HepG2 (cell line): Measurements from ENCODE around the gene ALPK1. TPM values are rescaled to one million over a fixed set of nuclear protein-coding genes. Genes with fewer than 3 reads are reported as not detected.

ENCODE experiments used
- ATAC-seq: fragments of 200-7000 bp; cut with Tn5 transposase; 3 replicates; pipeline ENCODE4 v1.9.1; 2020; ENCODE audit warnings: mild to moderate bottlenecking, moderate library complexity
- BruUV-seq: library from RNA; stranded (reverse); fragments of 400-500 nt; replicated peaks from 2 replicates; lab custom pipeline; 2021; lab: Mats Ljungman, UMichigan
- CTCF ChIA-PET: fragments of 300-600 bp; formaldehyde crosslinking; extraction: SDS; loops from one replicate; lab custom pipeline; 2021; ENCODE audit warnings: low total read pairs, inconsistent platforms, low intra/inter-chr PET ratio; lab: Yijun Ruan, JAX
- POLR2A ChIA-PET: fragments of 350-600 bp; sonication (Branson Sonifier 250); formaldehyde crosslinking; loops from one replicate; lab custom pipeline; 2020; ENCODE audit warnings: antibody characterized with exemption, inconsistent platforms; lab: Yijun Ruan, JAX
- DNase-seq: peaks from one replicate; pipeline ENCODE4 v3.0.0-alpha.2; 2015; ENCODE audit warnings: low spot score
- FAIRE-seq: peaks from 3 replicates; lab custom pipeline; 2011; peaks lifted over from hg19 to GRCh38; lab: Jason Lieb, UNC
- H2AFZ ChIP-seq: one replicate; pipeline ENCODE4 v1.6.1; 2011; ENCODE audit warnings: low read length, inconsistent platforms
- H3K27ac ChIP-seq: fragments of 300-600 bp; 3 replicates; pipeline ENCODE4 v1.8.0; 2011; ENCODE audit warnings: mixed run types, mild to moderate bottlenecking, mixed read lengths, low read length, inconsistent platforms; ENCODE audit not compliant: insufficient read depth; ENCODE audit errors: extremely low read length
- H3K27me3 ChIP-seq, 2 experiments: fragments of 200-600 bp in 1 of 2; 2 replicates in 1 of 2; 3 replicates in 1 of 2; pipeline versions ENCODE4 v1.6.0 to v1.8.0; 2011; ENCODE audit warnings: low read length in 2 of 2, mild to moderate bottlenecking in 2 of 2, moderate library complexity in 2 of 2, inconsistent platforms in 1 of 2; ENCODE audit not compliant: insufficient read depth in 2 of 2, control insufficient read depth in 1 of 2
- H3K36me3 ChIP-seq, 2 experiments: fragments of 200-600 bp in 1 of 2; replicated peaks in 1 of 2; 2 replicates in 1 of 2; 3 replicates in 1 of 2; pipeline versions ENCODE4 v1.5.1 to v1.8.0; 2011; ENCODE audit warnings: low read length in 2 of 2, inconsistent platforms in 1 of 2; ENCODE audit not compliant: insufficient read depth in 2 of 2, control insufficient read depth in 1 of 2
- H3K4me1 ChIP-seq: 2 replicates; pipeline ENCODE4 v1.5.1; 2012; ENCODE audit warnings: low read length, inconsistent platforms; ENCODE audit not compliant: insufficient read depth
- H3K4me2 ChIP-seq: 2 replicates; pipeline ENCODE4 v1.6.0; 2011; ENCODE audit warnings: low read depth, low read length, inconsistent platforms
- H3K4me3 ChIP-seq, 3 experiments: fragments of 200-600 bp in 1 of 3; sonication (generic), shearing (Covaris generic) in 1 of 3; replicated peaks in 1 of 3; 2 replicates each; pipeline ENCODE4 v1.5.1; 2011 to 2016; ENCODE audit warnings: low read length in 3 of 3, inconsistent platforms in 2 of 3, low read depth in 2 of 3, mild to moderate bottlenecking in 2 of 3, control low read depth in 1 of 3, mixed read lengths in 1 of 3; ENCODE audit not compliant: insufficient read depth in 1 of 3
- H3K79me2 ChIP-seq: one replicate; pipeline ENCODE4 v1.6.1; 2011; ENCODE audit warnings: low read length, inconsistent platforms; ENCODE audit not compliant: insufficient read depth
- H3K9ac ChIP-seq: 2 replicates; pipeline ENCODE4 v1.6.0; 2011; ENCODE audit warnings: mild to moderate bottlenecking, low read depth, low read length, inconsistent platforms; ENCODE audit not compliant: insufficient read depth
- H3K9me3 ChIP-seq: 2 replicates; pipeline ENCODE4 v1.5.1; 2012; ENCODE audit warnings: mild to moderate bottlenecking, low read length
- H4K20me1 ChIP-seq: 2 replicates; pipeline ENCODE4 v1.6.0; 2011; ENCODE audit warnings: inconsistent platforms, mild to moderate bottlenecking, low read length, moderate library complexity; ENCODE audit not compliant: insufficient read depth
- ARID2 ChIP-seq: sonication (generic); formaldehyde crosslinking; IDR thresholded peaks from 2 replicates; pipeline ENCODE4 v1.8.1; 2022; ENCODE audit warnings: mild to moderate bottlenecking, missing genetic modification reagents, borderline replicate concordance
- HCFC1 ChIP-seq: fragments of 150-350 bp; IDR thresholded peaks from 2 replicates; pipeline ENCODE4 v1.6.1; 2014; ENCODE audit warnings: low read depth, low read length
- NFATC3 ChIP-seq: sonication (generic); formaldehyde crosslinking; IDR thresholded peaks from 2 replicates; pipeline ENCODE4 v1.5.1; 2020; ENCODE audit warnings: mild to moderate bottlenecking, missing genetic modification reagents
- NFIC ChIP-seq: IDR thresholded peaks from 2 replicates; pipeline ENCODE4 v1.6.1; 2012; ENCODE audit warnings: mild to moderate bottlenecking, low read length, inconsistent platforms
- PAF1 ChIP-seq: IDR thresholded peaks from 2 replicates; pipeline ENCODE4 v1.6.1; 2016; ENCODE audit warnings: missing genetic modification reagents, missing compliant biosample characterization
- RBM22 ChIP-seq: fragments of 200-400 bp; formaldehyde crosslinking; optimal IDR thresholded peaks from 2 replicates; pipeline ENCODE3; 2017; ENCODE audit warnings: mild to moderate bottlenecking, low read length, moderate library complexity
- RBM39 ChIP-seq: fragments of 200-400 bp; formaldehyde crosslinking; IDR thresholded peaks from one replicate; pipeline ENCODE4 v1.6.1; 2018; ENCODE audit warnings: antibody characterized with exemption, mild to moderate bottlenecking, low read depth, low read length; ENCODE audit not compliant: poor library complexity, severe bottlenecking
- SATB2 ChIP-seq: sonication (generic); formaldehyde crosslinking; IDR thresholded peaks from 2 replicates; pipeline ENCODE4 v1.5.0; 2020; ENCODE audit warnings: missing genetic modification reagents
- SMARCC2 ChIP-seq: fragments of 450-650 bp; IDR thresholded peaks from 2 replicates; pipeline ENCODE4 v1.6.1; 2017; ENCODE audit warnings: antibody characterized with exemption, mild to moderate bottlenecking
- TEAD2 ChIP-seq: sonication (generic); formaldehyde crosslinking; IDR thresholded peaks from 2 replicates; pipeline ENCODE4 v1.9.0; 2021; ENCODE audit warnings: missing genetic modification reagents
- XRCC5 ChIP-seq: fragments of 200-400 bp; formaldehyde crosslinking; optimal IDR thresholded peaks from 2 replicates; pipeline ENCODE3; 2017; ENCODE audit warnings: mild to moderate bottlenecking, low read length
- ZFAT ChIP-seq: sonication (generic); formaldehyde crosslinking; conservative IDR thresholded peaks from 2 replicates; pipeline ENCODE4 v1.8.1; 2023; ENCODE audit warnings: missing genetic modification reagents, inconsistent platforms
- ZNF138 ChIP-seq: sonication (generic); formaldehyde crosslinking; IDR thresholded peaks from 2 replicates; pipeline ENCODE4 v1.5.0; 2020; ENCODE audit warnings: mild to moderate bottlenecking, low read depth, missing genetic modification reagents
- in situ Hi-C: cut with HindIII; loops from 2 replicates; pipeline ENCODE4 v1.10.0; 2017; ENCODE audit warnings: low pct_unique_long_range_greater_than_20kb; ENCODE audit not compliant: extremely low pct_ligation_motif_present
- intact Hi-C: fragments of 100-400 bp; cut with micrococcal nuclease; formaldehyde crosslinking; loops from one replicate; pipeline ENCODE4 v1.10.0; 2022; ENCODE audit not compliant: unreplicated experiment
- polyA plus RNA-seq, 8 experiments: library from polyadenylated mRNA; depleted of rRNA in 3 of 8; stranded (reverse) in 7 of 8; unstranded in 1 of 8; fragments of >200 nt; fragmentation: Illumina TruSeq in 4 of 8; extraction: Trizol in 4 of 8; gene quantifications; 2 replicates each; pipeline versions ENCODE4 v1.2.1 to v1.2.3, GENCODE V29; 2011 to 2016; ENCODE audit warnings: low read depth in 4 of 8, missing spikeins in 1 of 8, mixed read lengths in 1 of 8; ENCODE audit not compliant: insufficient read depth in 1 of 8
- total RNA-seq, 5 experiments: library from RNA; depleted of rRNA; stranded (reverse); fragments of >200 nt; fragmentation: Illumina TruSeq; extraction: Trizol; gene quantifications; 2 replicates each; pipeline ENCODE4 v1.2.3, GENCODE V29; 2016; ENCODE audit warnings: low read depth in 1 of 5
- TF ChIP-seq, protein P1 (sequence below): sonication (generic); formaldehyde crosslinking; IDR thresholded peaks from 2 replicates; pipeline ENCODE4 v1.4.0; 2020; ENCODE audit warnings: missing genetic modification reagents
- TF ChIP-seq, protein P2 (sequence below): sonication (generic); formaldehyde crosslinking; IDR thresholded peaks from 2 replicates; pipeline ENCODE4 v1.5.0; 2020; ENCODE audit warnings: mild to moderate bottlenecking, low read depth, missing genetic modification reagents, borderline replicate concordance
- TF ChIP-seq, protein P3 (sequence below): sonication (generic); formaldehyde crosslinking; IDR thresholded peaks from 2 replicates; pipeline ENCODE4 v1.4.0; 2020; ENCODE audit warnings: missing genetic modification reagents, borderline replicate concordance

ALPK1 gene
- total and polyA plus RNA-seq, 2 of the 13 experiments (the other 11 are each of a cell fraction or from before 2014, with no cell fraction given), result 0.61 to 1.3 TPM

DNA sequence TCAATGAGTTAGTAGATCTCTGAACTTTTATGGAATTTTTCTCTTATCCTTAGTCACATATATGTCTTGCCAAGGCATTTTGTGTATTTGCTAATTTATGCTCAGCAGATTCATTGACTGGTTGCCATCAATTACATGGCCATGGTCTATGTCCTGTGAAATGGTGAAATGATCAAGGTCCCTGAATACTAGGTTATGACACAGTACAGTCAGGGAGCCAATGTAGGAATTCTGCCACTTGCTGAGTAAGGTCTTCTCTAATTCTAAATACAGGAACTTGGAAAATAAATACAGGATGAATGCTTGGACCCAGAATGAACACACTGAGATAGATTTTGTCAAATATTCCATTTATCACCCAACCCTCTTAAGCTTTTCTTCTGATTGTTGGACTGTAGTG is 35.2 kb downstream of the ALPK1 start:
- no TSS peak for BruUV-seq
- Histone ChIP-seq H3K36me3 (no peaks in the 10 kb centered on the region), H3K4me3 (no peak overlapping the region), H4K20me1 (no peaks in the 10 kb centered on the region), H3K4me1 (no peaks in the 10 kb centered on the region), H3K79me2 (no peaks in the 10 kb centered on the region), H3K27ac (no peak overlapping the region), H2AFZ (no peak overlapping the region), H3K9ac (no peak overlapping the region), H3K9me3 (no peaks in the 10 kb centered on the region), H3K27me3 (no peaks in the 10 kb centered on the region), H3K4me2 (no peak overlapping the region)
- intact Hi-C loops, result no loop called here
- ChIA-PET CTCF (no interaction called here), POLR2A (no interaction called here)
- ATAC-seq (no peak), FAIRE-seq (no peak), DNase-seq (no peak)
- in situ Hi-C loops, result loop anchor here (25.0 kb wide), 2 partner anchors 430 to 605 kb away; no protein-coding TSS in a partner anchor
- TF ChIP-seq XRCC5 (no peak), TEAD2 (no peak), NFIC (no peak), ZNF138 (CRISPR knock-in tag) (no peak), NFATC3 (CRISPR knock-in tag) (no peak), RBM39 (no peak), HCFC1 (no peak), SATB2 (CRISPR knock-in tag) (no peak), SMARCC2 (no peak), PAF1 (no peak), ARID2 (CRISPR knock-in tag) (no peak), ZFAT (CRISPR knock-in tag) (no peak), RBM22 (no peak)
- TF ChIP-seq, protein P1, sequence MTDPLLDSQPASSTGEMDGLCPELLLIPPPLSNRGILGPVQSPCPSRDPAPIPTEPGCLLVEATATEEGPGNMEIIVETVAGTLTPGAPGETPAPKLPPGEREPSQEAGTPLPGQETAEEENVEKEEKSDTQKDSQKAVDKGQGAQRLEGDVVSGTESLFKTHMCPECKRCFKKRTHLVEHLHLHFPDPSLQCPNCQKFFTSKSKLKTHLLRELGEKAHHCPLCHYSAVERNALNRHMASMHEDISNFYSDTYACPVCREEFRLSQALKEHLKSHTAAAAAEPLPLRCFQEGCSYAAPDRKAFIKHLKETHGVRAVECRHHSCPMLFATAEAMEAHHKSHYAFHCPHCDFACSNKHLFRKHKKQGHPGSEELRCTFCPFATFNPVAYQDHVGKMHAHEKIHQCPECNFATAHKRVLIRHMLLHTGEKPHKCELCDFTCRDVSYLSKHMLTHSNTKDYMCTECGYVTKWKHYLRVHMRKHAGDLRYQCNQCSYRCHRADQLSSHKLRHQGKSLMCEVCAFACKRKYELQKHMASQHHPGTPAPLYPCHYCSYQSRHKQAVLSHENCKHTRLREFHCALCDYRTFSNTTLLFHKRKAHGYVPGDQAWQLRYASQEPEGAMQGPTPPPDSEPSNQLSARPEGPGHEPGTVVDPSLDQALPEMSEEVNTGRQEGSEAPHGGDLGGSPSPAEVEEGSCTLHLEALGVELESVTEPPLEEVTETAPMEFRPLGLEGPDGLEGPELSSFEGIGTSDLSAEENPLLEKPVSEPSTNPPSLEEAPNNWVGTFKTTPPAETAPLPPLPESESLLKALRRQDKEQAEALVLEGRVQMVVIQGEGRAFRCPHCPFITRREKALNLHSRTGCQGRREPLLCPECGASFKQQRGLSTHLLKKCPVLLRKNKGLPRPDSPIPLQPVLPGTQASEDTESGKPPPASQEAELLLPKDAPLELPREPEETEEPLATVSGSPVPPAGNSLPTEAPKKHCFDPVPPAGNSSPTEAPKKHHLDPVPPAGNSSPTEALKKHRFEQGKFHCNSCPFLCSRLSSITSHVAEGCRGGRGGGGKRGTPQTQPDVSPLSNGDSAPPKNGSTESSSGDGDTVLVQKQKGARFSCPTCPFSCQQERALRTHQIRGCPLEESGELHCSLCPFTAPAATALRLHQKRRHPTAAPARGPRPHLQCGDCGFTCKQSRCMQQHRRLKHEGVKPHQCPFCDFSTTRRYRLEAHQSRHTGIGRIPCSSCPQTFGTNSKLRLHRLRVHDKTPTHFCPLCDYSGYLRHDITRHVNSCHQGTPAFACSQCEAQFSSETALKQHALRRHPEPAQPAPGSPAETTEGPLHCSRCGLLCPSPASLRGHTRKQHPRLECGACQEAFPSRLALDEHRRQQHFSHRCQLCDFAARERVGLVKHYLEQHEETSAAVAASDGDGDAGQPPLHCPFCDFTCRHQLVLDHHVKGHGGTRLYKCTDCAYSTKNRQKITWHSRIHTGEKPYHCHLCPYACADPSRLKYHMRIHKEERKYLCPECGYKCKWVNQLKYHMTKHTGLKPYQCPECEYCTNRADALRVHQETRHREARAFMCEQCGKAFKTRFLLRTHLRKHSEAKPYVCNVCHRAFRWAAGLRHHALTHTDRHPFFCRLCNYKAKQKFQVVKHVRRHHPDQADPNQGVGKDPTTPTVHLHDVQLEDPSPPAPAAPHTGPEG (CRISPR knock-in tag), result no peak
- TF ChIP-seq, protein P2, sequence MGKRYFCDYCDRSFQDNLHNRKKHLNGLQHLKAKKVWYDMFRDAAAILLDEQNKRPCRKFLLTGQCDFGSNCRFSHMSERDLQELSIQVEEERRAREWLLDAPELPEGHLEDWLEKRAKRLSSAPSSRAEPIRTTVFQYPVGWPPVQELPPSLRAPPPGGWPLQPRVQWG (CRISPR knock-in tag), result no peak
- TF ChIP-seq, protein P3, sequence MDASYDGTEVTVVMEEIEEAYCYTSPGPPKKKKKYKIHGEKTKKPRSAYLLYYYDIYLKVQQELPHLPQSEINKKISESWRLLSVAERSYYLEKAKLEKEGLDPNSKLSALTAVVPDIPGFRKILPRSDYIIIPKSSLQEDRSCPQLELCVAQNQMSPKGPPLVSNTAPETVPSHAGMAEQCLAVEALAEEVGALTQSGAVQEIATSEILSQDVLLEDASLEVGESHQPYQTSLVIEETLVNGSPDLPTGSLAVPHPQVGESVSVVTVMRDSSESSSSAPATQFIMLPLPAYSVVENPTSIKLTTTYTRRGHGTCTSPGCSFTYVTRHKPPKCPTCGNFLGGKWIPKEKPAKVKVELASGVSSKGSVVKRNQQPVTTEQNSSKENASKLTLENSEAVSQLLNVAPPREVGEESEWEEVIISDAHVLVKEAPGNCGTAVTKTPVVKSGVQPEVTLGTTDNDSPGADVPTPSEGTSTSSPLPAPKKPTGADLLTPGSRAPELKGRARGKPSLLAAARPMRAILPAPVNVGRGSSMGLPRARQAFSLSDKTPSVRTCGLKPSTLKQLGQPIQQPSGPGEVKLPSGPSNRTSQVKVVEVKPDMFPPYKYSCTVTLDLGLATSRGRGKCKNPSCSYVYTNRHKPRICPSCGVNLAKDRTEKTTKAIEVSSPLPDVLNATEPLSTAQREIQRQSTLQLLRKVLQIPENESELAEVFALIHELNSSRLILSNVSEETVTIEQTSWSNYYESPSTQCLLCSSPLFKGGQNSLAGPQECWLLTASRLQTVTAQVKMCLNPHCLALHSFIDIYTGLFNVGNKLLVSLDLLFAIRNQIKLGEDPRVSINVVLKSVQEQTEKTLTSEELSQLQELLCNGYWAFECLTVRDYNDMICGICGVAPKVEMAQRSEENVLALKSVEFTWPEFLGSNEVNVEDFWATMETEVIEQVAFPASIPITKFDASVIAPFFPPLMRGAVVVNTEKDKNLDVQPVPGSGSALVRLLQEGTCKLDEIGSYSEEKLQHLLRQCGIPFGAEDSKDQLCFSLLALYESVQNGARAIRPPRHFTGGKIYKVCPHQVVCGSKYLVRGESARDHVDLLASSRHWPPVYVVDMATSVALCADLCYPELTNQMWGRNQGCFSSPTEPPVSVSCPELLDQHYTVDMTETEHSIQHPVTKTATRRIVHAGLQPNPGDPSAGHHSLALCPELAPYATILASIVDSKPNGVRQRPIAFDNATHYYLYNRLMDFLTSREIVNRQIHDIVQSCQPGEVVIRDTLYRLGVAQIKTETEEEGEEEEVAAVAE (CRISPR knock-in tag), result no peak
